Measurements from ENCODE around the gene MIS18BP1. TPM values are rescaled to one million over a fixed set of nuclear protein-coding genes. Genes with fewer than 3 reads are reported as not detected.

The MIS18BP1 gene
- total RNA-seq, 1 experiment from 2014 or later = 21.1 TPM

GRCh38 chr14:45267071-45267470 lies 14.1 kb upstream of the MIS18BP1 start:
- intact Hi-C loops (cut with micrococcal nuclease; ENCODE audit: unreplicated experiment) = loop anchor here (5.0 kb wide), 1 partner anchor 355 kb away; no protein-coding TSS in a partner anchor
- ATAC-seq (no peak), DNase-seq (ENCODE audit: low read depth, low spot score) (no peak)
- in situ Hi-C loops (cut with HindIII; ENCODE audit: low pct_unique_long_range_greater_than_20kb, low sequenced_read_pairs) = no loop called here
- Histone ChIP-seq H3K27ac (ENCODE audit: low read length) (no peak overlapping the region), H3K4me3 (ENCODE audit: low read depth in 2 of 2, low read length in 2 of 2) (no peak overlapping the region), H3K36me3 (ENCODE audit: control insufficient read depth, insufficient read depth, low read length) (no peaks in the 10 kb centered on the region), H3K4me1 (ENCODE audit: control insufficient read depth, insufficient read depth, low read length) (no peaks in the 10 kb centered on the region), H3K9me3 (ENCODE audit: control insufficient read depth, insufficient read depth, low read depth, low read length) (no peaks in the 10 kb centered on the region), H3K27me3 (ENCODE audit: control insufficient read depth, insufficient read depth, low read length) (no peaks in the 10 kb centered on the region)
- ChIA-PET CTCF (no interaction called here), POLR2A (no interaction called here)
- BruUV-seq (replicated peaks) = no TSS peak
- TF ChIP-seq TCF7L2 (IDR thresholded peaks at IDR 0.05; ENCODE audit: low read depth, low read length) (no peak), POLR2AphosphoS5 (IDR thresholded peaks at IDR 0.05; ENCODE audit: low read depth, low read length) (no peak), CTCF (IDR thresholded peaks at IDR 0.05) (no peak), REST (IDR thresholded peaks at IDR 0.05; ENCODE audit: insufficient read depth in 1 of 2, low read depth in 2 of 2, low read length in 1 of 2) (no peak), SIN3A (IDR thresholded peaks at IDR 0.05; ENCODE audit: borderline replicate concordance, insufficient read depth, low read depth, low read length) (no peak)

- no peak overlapping the region for H3K4me3 ChIP-seq (ENCODE audit: low read depth in 2 of 2, low read length in 2 of 2)
- intact Hi-C loops (cut with micrococcal nuclease; ENCODE audit: unreplicated experiment) (no loop called here), in situ Hi-C loops (cut with HindIII; ENCODE audit: low pct_unique_long_range_greater_than_20kb, low sequenced_read_pairs) (no loop called here)
- no peak for DNase-seq (ENCODE audit: low read depth, low spot score)
- ChIA-PET POLR2A (no interaction called here), CTCF (no interaction called here)
- no peaks in the 10 kb centered on the region; the same call in 1 of the 2 replicates for H3K9me3 ChIP-seq (ENCODE audit: control insufficient read depth, insufficient read depth, low read depth, low read length)
- no TSS peak for BruUV-seq (replicated peaks)
- TF ChIP-seq CTCF (IDR thresholded peaks at IDR 0.05) (no peak), POLR2AphosphoS5 (IDR thresholded peaks at IDR 0.05; ENCODE audit: low read depth, low read length) (no peak), SIN3A (IDR thresholded peaks at IDR 0.05; ENCODE audit: borderline replicate concordance, insufficient read depth, low read depth, low read length) (no peak), REST (IDR thresholded peaks at IDR 0.05; ENCODE audit: insufficient read depth in 1 of 2, low read depth in 2 of 2, low read length in 1 of 2) (no peak), TCF7L2 (IDR thresholded peaks at IDR 0.05; ENCODE audit: low read depth, low read length) (no peak)
- no peaks in the 10 kb centered on the region for H3K4me1 ChIP-seq (ENCODE audit: control insufficient read depth, insufficient read depth, low read length)
- no peaks in the 10 kb centered on the region for H3K36me3 ChIP-seq (ENCODE audit: control insufficient read depth, insufficient read depth, low read length)
- no peaks in the 10 kb centered on the region for H3K27me3 ChIP-seq (ENCODE audit: control insufficient read depth, insufficient read depth, low read length)
- ATAC-seq = no peak
- H3K27ac ChIP-seq (ENCODE audit: low read length) = no peak overlapping the region
Measured at GRCh38 chr14:45262637-45263036, 9.6 kb upstream of the MIS18BP1 start.
